GM18526 (cell line): ENCODE measurements around the gene TRMT44.

Source experiments
- POLR2A ChIP-seq: IDR thresholded peaks from 3 replicates; pipeline ENCODE4 v1.6.1; 2011; ENCODE audit not compliant: insufficient read length; ENCODE audit errors: extremely low read depth

Gene TRMT44, protein sequence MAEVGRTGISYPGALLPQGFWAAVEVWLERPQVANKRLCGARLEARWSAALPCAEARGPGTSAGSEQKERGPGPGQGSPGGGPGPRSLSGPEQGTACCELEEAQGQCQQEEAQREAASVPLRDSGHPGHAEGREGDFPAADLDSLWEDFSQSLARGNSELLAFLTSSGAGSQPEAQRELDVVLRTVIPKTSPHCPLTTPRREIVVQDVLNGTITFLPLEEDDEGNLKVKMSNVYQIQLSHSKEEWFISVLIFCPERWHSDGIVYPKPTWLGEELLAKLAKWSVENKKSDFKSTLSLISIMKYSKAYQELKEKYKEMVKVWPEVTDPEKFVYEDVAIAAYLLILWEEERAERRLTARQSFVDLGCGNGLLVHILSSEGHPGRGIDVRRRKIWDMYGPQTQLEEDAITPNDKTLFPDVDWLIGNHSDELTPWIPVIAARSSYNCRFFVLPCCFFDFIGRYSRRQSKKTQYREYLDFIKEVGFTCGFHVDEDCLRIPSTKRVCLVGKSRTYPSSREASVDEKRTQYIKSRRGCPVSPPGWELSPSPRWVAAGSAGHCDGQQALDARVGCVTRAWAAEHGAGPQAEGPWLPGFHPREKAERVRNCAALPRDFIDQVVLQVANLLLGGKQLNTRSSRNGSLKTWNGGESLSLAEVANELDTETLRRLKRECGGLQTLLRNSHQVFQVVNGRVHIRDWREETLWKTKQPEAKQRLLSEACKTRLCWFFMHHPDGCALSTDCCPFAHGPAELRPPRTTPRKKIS

DNA sequence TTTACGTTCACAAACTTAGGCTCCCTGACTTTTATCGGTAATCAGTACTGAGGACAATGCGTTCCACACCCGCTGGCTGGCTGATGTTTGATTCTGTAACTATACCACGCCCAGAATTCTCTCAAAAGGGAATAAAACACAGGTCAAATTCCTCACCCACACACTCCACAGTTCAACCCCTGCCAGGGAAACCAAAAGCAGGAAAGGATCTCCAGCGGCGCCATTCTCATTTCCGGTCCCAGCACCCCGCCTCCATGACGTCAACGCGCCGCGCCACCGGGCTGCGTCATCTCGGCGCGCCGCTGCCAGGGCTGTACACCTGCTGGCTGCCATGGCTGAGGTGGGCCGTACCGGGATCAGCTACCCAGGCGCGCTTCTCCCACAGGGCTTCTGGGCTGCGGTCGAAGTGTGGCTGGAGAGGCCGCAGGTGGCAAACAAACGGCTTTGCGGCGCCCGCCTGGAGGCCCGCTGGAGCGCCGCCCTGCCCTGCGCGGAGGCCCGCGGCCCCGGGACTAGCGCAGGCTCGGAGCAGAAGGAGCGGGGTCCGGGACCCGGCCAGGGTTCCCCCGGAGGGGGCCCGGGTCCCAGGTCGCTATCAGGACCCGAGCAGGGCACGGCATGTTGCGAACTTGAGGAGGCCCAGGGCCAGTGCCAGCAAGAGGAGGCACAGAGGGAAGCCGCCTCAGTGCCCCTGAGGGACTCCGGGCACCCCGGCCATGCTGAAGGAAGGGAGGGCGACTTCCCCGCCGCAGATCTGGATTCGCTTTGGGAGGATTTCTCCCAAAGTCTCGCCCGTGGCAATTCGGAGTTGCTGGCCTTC is at the start of gene TRMT44, which contains the start of gene ACOX3:
Gene TRMT44 (plus strand): TSS at position 286 of the 820 bp plus-strand sequence. CDS start 46 bp downstream, at position 332.
Gene ACOX3 (minus strand): TSS at position 232 of the 820 bp plus-strand sequence. CDS start 24,202 bp downstream, outside the sequence.
- peak; percentile 68 for TF ChIP-seq POLR2A

DNA sequence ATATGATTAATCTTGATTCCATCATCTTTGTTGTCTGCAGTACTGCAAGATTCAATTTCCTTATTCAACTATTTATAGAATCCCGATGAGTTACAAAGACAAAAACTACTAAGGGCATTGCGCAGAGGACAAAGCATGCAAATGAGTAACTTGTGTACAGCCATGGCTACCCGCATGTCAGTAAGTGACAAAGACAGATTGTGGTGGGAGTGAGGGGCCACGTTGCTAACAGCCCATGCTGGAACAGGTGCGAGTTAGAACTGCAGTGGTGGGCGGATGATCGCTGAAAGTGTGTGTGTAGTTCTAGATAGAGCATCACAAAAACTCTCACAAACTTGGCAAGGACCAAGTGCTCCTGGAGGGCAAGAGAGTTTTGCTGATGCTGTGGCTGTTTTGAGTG is 49.5 kb upstream of the TRMT44 start:
- no peak for TF ChIP-seq POLR2A

DNA sequence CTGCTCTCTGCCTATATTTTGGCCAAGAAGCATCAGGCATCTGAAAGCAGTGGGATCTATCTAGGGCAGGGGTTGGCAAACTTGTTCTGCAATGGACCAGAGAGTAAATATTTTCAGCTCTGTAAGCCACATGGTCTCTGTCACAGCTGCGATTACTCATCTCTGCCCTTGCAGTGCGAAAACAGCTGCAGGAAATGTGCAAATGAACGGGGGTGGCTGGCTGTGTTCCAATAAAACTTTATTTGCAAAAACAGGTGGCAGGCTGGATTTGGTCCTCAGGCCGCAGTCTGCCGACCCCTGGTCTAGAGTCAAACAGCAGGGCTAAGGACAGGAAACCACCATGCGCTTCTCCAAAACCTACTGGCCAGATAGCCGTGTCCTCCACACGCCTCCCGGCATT is 48.6 kb upstream of the TRMT44 start:
- no peak for TF ChIP-seq POLR2A

DNA sequence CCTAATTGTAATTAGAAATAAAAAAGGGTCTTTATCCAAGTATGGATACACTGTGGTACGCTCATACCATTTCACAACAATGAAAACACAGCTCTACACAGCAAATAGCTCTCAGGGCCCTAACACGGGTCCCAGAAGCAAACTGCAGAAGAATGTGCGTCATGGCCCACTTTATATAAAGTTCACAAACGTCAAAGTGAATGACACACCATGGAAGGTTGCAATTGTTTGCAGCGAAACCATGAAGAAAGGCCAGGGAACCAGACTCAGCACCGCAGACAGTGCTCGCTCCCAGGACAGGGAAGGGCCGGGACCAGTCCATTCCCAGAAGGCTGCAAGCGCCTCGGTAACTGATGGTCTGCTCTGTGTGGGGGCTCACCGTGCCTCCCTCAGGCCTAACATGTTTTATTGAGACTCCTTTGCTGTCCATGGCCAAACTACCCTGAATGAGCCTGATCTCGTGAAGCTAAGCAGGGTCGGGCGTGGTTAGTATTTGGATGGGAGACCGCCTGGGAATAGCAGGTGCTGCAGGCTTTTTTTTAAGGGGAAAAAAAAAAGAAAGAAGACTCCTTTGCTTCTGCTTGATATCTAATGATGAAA is 47.9 kb upstream of the TRMT44 start:
- TF ChIP-seq POLR2A, result no peak

DNA sequence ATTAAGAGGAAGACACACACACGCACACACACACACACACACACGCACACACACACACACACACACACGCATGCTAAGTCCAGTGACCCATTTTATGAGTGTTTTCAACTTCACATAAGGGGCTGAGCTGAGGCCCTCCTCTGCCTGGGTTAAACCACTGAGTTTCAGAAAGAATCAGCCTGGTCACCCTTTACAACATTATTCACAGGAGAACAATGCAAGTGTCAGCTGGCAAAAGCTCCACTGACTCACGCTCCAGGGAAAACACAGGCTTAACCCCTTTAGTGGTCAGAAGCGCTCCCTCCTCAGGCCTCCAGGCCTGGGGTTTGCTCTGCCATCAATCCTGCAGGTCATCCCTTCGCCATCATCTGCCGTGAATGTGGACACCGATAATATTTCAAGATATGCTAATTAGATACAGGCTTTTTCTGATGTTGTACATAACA is 47.0 kb upstream of the TRMT44 start:
- no peak for TF ChIP-seq POLR2A

DNA sequence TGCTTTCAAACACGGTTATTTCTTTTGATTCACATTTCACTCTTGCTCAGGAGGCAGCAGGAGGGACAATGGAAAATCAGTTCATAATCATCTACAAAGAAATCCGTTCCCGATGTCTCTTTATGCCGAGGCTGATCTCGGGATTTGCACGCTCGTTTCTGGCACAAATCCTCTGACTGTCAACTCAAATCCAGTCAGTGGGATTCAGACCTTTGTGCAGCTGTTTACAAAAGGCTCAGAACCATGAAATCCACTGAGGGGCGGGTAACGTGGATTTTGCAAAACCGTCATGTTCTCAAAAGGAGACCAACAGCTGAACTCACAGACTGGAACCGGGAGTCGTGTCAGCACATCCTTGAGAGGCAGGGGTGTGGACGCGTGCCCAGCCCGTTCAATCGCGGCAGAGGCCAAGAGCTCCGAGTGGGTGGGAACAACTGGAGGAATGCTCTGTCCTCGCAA is 46.5 kb upstream of the TRMT44 start:
- TF ChIP-seq POLR2A, result no peak

DNA sequence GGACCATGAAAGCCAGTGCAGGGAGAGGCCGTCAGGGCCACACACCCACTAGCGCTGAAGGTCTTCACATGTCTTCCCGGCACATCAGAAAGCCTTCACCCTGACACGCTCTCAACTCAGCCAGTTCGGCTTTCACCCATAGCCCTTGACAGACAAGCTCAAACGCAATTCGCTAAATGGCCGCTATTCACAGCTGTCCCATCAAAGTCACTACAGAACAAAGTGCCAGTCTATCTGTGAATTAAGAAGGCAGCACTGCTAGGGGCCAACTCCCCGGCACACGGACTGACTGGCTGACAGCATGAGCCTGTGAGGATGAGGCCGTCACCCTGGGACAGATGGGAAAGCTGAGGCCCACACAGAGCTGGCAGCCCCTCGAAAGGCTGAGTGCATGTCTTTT is 45.8 kb upstream of the TRMT44 start:
- no peak for TF ChIP-seq POLR2A

DNA sequence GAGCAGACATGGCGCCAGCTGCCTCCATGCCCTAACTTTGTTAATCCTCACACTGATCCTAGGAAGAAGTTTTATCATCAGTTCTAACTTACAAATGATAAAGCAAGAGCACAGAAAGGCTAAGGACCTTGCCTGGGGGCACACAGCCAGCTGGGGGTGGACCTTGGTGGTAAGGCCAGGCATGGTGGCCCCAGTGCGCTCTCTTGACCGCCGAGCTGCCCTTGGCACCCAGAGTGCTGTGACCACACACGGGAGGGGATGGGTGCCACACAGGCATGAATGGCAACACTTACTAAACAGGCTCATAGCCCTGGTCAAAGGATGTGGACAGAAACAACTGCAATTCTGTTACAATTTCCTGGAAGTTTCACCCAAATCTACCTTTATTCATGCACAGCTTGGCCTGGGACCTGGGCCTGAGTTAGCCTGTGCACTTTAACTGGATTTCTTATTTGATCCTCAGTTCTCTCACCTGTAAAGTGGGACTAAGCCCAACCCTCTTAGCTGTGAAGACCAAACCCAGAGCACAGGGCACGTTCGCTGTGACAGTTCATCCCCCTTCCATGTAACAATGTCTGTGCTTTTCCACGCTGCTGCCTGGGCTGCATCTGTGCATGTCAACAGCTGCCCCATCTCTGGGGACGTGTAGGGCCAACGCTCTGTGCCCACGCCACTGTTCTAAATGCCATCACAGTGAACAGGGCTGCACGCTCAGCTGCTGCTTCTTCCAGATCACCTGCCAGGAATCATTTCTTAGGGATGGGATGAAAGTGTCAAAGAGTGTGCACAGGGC is 44.9 kb upstream of the TRMT44 start:
- no peak for TF ChIP-seq POLR2A

DNA sequence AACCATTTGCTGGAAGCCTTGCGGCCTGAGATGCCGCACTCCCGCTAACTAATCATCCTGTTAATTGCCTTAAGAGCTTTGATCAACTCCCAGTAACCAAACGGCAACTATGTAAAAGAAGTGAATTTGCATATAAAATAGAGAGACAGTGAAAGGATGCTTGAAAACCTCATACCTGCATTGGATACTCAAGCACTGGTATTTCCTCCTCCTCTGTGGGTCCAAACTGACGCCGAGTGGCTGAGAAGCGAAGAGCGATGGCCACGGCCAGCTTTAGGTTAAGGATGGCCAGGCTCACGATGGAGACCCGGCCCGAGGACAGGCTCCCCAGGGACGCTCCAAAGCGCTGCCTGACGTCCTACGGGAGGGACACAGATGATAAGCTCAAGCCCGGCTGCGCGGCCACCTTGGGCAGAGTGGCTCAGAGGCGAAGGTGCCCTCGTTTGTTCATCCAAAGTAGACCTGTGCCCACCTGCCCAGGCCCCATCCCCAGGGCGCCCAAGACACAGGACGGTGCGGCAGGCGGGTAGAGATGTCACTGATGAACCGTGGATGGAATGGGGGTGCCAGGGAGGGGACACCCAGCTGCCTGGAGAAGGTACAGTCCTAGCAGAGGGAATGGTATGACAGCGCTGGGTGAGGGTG is 43.7 kb upstream of the TRMT44 start:
- TF ChIP-seq POLR2A, result no peak

DNA sequence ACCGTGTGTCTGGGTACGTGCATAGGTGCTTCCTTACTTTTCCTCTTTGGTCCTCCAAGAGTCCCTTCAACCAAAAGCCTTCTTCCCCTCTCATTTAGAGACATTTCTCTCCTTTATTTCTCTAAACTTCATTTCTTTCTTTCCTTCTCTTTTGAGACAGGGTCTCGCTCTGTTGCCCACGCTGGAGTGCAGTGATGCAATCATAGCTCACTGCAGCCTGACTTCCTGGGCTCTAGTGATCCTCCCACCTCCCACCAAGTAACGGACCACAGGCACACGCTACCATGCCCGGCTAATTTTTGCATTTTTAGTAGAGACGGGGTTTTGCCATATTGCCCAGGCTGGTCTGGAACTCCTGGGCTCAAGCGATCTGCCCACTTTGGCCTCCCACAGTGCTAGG is 42.2 kb upstream of the TRMT44 start:
- no peak for TF ChIP-seq POLR2A

DNA sequence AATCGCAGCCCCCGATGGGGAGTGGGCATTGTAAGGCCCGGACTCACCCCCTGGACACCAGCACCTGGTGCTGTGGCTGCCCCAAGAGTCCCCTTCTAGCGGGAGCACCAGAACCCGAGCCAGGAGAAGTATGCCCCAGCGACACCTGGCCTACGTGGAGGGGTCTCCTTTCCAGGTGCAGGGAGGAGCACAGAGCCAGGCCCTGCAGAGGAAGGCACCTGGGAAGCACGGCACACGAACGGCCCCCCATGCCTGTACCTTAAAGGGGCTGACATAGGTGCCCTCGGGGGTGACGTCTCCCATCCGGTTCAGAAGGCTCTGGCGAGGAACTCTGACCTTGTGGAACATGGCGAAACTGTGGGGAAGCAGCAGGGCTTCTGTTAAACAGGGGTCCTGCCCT is 41.3 kb upstream of the TRMT44 start:
- TF ChIP-seq POLR2A, result no peak

DNA sequence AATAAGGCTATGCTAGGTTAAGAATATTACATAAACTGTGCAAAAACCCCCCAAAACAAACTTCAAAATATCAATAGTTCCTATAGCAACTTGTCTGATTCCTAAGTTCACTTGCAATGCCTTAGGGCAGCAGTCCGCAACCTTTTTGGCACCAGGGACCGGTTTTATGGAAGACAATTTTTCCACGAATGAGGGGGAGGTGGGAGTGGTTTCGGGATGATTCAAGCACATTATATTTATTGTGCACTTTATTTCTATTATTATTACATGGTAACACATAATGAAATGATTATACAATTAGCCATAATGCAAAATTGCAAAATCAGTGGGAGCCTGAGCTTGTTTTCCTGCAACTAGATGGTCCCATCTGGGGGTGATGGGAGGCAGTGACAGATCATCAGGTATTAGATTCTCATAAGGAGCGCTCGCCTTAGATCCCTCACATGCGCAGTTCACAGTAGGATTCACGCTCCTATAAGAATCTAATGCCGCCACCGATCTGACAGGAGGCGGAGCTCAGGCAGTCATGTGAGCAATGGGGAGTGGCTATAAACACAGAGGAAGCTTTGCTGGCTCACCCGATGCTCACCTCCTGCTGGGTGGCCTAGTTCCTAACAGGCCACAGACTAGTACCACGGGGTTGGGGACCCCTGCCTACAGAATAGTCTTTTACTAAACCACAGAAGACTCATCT is 39.8 kb upstream of the TRMT44 start:
- TF ChIP-seq POLR2A, result no peak

DNA sequence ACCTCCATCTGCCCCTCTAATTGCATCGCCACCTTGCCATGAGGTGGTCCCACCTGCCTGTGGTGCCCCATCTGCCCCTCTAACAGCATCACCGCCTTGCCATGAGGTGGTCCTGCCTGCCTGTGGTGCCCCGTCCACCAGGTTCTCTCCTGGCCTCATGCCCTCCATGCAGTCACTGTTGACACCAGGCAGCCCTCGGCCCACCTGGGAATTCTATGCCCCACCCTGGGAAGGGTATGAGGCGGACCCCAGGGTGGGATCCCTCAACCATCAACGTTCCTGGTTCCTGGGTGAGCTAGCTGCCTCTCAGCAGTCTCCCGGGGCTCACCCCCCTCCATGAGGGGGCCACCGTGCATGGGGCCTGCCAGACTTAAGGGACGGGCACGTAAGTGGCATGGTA is 38.9 kb upstream of the TRMT44 start:
- TF ChIP-seq POLR2A, result no peak
